ENCODE measurements around the gene CDC23. TPM values are rescaled to one million over a fixed set of nuclear protein-coding genes. Genes with fewer than 3 reads are reported as not detected.
A peak's percentile ranks its signal among the peaks of the same experiment; 100 is the strongest.

CDC23 gene
- polyA plus RNA-seq, 1 donor from 2014 or later: 16.1 TPM

DNA sequence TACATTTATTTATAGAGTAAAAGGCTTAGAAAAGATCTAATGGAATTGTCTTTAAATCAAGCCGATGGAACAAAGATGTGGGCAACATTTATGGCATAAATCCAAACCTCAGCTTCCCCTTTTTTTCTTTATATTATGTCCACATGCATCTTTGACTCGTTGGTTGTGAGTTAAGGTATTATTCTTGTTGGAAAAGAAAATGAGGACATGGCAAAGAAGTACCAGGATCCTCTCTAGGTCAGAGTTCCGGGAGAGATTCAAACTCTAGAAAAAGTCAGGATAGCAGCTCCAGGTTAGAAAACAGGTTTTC, 73.4 kb downstream of the CDC23 start:
- peaks cover 0 to 8% (median 2%) of the 10 kb centered on the region in 3 donors for H3K4me1 Mint-ChIP-seq
- H3K4me3 Mint-ChIP-seq: peak overlapping the region in 1 of 4 donors; percentile 65
- peaks cover 3% of the 10 kb centered on the region for H3K27me3 Mint-ChIP-seq
- peaks cover 1% of the 10 kb centered on the region for H3K36me3 Mint-ChIP-seq
- no peaks in the 10 kb centered on the region for H3K9me3 Mint-ChIP-seq
- no peak overlapping the region for H3K27ac Mint-ChIP-seq

DNA sequence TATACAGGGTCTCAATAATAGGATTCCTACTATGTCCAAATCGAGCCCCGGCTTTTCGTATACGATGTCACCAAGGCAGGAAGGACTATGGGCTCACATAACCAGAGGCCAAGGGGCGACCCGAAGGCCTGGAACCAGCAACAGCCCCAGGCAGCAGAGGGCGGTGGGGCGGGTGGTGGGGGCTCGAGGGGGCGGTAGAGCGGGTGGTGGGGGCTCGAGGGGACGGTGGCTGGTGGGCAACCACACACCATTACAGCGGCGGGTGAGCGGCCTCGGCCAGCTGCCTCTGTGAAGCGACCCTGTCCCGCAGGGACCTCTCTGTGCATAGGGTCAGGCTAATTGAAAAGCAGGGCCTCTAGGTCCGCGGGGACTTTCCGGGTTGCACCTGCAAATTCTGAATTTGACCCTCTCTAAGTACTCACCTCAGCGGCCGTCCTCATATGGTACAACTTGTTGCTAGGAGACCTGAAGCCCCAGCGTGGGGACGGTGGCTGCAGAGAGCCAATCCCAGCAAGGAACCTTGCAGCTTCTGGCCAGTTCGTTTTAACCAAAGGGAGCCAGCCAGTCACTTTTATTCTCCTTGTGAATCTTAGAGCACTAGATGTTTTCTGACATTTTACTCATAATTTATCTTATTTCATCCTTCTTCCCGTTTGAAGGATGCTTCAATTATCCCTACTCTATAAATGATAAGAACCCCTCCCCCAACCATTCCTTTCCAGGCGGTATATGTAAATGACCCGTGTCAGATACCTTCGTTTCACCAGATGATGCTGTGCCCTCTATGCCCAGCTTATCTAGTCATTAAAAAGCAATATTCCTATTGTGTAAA, 74.0 kb downstream of the CDC23 start, which contains the start of gene NME5:
Gene NME5, minus strand, starts transcription at position 480 of the 832 bp plus-strand sequence. CDS start 648 bp downstream, outside the sequence.
- Mint-ChIP-seq H3K27ac (no peak within 1 kb of the TSS), H3K4me1 (peaks cover 0 to 8% (median 2%) of the 10 kb centered on the region in 3 donors), H3K9me3 (no peaks in the 10 kb centered on the region), H3K36me3 (peaks cover 1% of the 10 kb centered on the region), H3K4me3 (peak within 1 kb of the TSS in 2 of 4 donors; percentile 65), H3K27me3 (peaks cover 3% of the 10 kb centered on the region)

Other genes starting within 250 kb of the CDC23 start
- gene FAM13B, start 180.2 kb downstream of the CDC23 start, polyA plus RNA-seq: 34.2 TPM
- not detected for gene WNT8A, start 129.3 kb downstream of the CDC23 start, polyA plus RNA-seq
- not detected for gene NME5, start 73.9 kb downstream of the CDC23 start, polyA plus RNA-seq
- gene BRD8, start 34.7 kb downstream of the CDC23 start, polyA plus RNA-seq: 27.3 TPM
- gene KIF20A, start 34.2 kb downstream of the CDC23 start, polyA plus RNA-seq: not detected
- gene GFRA3, start 61.3 kb upstream of the CDC23 start, polyA plus RNA-seq: not detected
- gene CDC25C, start 118.5 kb upstream of the CDC23 start, polyA plus RNA-seq: not detected
- 20.4 TPM for gene FAM53C, start 124.9 kb upstream of the CDC23 start, polyA plus RNA-seq
- 18.1 TPM for gene KDM3B, start 139.4 kb upstream of the CDC23 start, polyA plus RNA-seq
- gene REEP2, start 225.7 kb upstream of the CDC23 start, polyA plus RNA-seq: not detected